Activated CD8-positive, alpha-beta T cell treated with anti-CD3 and anti-CD28 coated beads for 36 hours (primary cell): ENCODE measurements around the gene ZNF385B. TPM values are rescaled to one million over a fixed set of nuclear protein-coding genes. Genes with fewer than 3 reads are reported as not detected.

Source experiments
- ATAC-seq: fragments of 200-7000 bp; cut with Tn5 transposase; one replicate; pipeline ENCODE4 v1.10.0; 2021; ENCODE audit warnings: mild to moderate bottlenecking, moderate library complexity
- CTCF ChIA-PET: fragments of 350-600 bp; sonication (Branson Sonifier 250); formaldehyde crosslinking; loops from one replicate; lab custom pipeline; 2021; ENCODE audit warnings: antibody characterized with exemption; lab: Charles Lee
- POLR2A ChIA-PET: fragments of 350-600 bp; sonication (Branson Sonifier 250); formaldehyde crosslinking; loops from one replicate; lab custom pipeline; 2021; ENCODE audit warnings: antibody characterized with exemption; lab: Charles Lee
- DNase-seq: peaks from one replicate; pipeline ENCODE4 v3.0.0-alpha.2; 2020
- H3K27ac Mint-ChIP-seq: one replicate; pipeline ENCODE4 v1.8.0; 2021; ENCODE audit warnings: mild to moderate bottlenecking, mixed read lengths
- H3K27me3 Mint-ChIP-seq: one replicate; pipeline ENCODE4 v1.8.0; 2021; ENCODE audit warnings: mixed read lengths
- H3K36me3 Mint-ChIP-seq: one replicate; pipeline ENCODE4 v1.8.0; 2021; ENCODE audit warnings: low read depth, mixed read lengths
- H3K4me1 Mint-ChIP-seq: one replicate; pipeline ENCODE4 v1.8.0; 2021; ENCODE audit warnings: low read depth, mixed read lengths
- H3K4me3 Mint-ChIP-seq: one replicate; pipeline ENCODE4 v1.8.0; 2021; ENCODE audit warnings: mild to moderate bottlenecking, moderate library complexity, mixed read lengths
- H3K9me3 Mint-ChIP-seq: one replicate; pipeline ENCODE4 v1.8.0; 2021; ENCODE audit warnings: mixed read lengths
- CTCF ChIP-seq: fragments of 200-600 bp; IDR thresholded peaks from one replicate; pipeline ENCODE4 v1.8.0; 2022; ENCODE audit warnings: antibody characterized with exemption, mild to moderate bottlenecking
- intact Hi-C: fragments of 100-400 bp; cut with micrococcal nuclease; formaldehyde crosslinking; loops from one replicate; pipeline ENCODE4 v1.10.0; 2022
- total RNA-seq, 2 experiments: library from RNA; stranded (reverse); gene quantifications; one replicate each; pipeline ENCODE4 v1.2.3, GENCODE V29; 2021

The ZNF385B gene
- total RNA-seq, 2 experiments from 2014 or later = not detected

DNA sequence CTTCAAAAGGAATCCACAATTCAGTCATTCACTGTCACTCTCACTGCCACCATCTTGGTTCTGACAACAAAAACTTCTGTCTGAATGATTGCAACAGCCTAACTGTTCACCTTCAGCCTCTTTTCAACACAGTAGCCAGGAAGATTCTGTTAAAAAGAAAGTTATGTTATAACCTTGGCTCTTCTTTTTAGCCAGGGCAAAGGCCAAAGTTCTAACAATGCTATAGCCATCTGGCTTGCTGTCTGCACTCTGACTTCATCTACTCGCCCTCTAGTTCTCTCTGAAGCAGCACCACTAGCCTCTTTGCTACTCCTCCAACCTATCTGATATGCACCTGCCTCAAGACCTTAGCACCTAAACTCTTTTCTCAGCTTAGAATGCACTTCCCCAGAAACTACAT is 158.5 kb downstream of the ZNF385B start:
- peaks cover 2% of the 10 kb centered on the region for H3K27me3 Mint-ChIP-seq
- no peak overlapping the region for H3K27ac Mint-ChIP-seq
- no peaks in the 10 kb centered on the region for H3K9me3 Mint-ChIP-seq
- ATAC-seq (no peak), DNase-seq (no peak)
- POLR2A ChIA-PET = no interaction called here
- no peaks in the 10 kb centered on the region for H3K4me1 Mint-ChIP-seq
- no peak overlapping the region for H3K4me3 Mint-ChIP-seq
- CTCF ChIA-PET = no interaction called here
- H3K36me3 Mint-ChIP-seq = no peaks in the 10 kb centered on the region
- TF ChIP-seq CTCF = no peak
- intact Hi-C loops = no loop called here

- H3K9me3 Mint-ChIP-seq = no peaks in the 10 kb centered on the region
- no peak for ATAC-seq
- intact Hi-C loops = no loop called here
Observed at GRCh38 chr2:179701524-179702110, 159.8 kb downstream of the ZNF385B start.

GRCh38 chr2:179695486-179695885 is 165.9 kb downstream of the ZNF385B start:
- TF ChIP-seq CTCF = no peak
- ATAC-seq = no peak
- no peaks in the 10 kb centered on the region for H3K36me3 Mint-ChIP-seq

More at GRCh38 chr2:179701524-179702110, 159.8 kb downstream of the ZNF385B start:
- no peak overlapping the region for H3K27ac Mint-ChIP-seq
- no peak for TF ChIP-seq CTCF
- H3K27me3 Mint-ChIP-seq = peaks cover 2% of the 10 kb centered on the region
- CTCF ChIA-PET = no interaction called here
- no peak for DNase-seq
- no peaks in the 10 kb centered on the region for H3K4me1 Mint-ChIP-seq
- POLR2A ChIA-PET = interaction anchor here (0.5 kb wide), 1 partner anchor 74 kb away, joined by 4 read pairs; no protein-coding TSS in a partner anchor
- H3K4me3 Mint-ChIP-seq = no peak overlapping the region
- no peaks in the 10 kb centered on the region for H3K36me3 Mint-ChIP-seq

GRCh38 chr2:179694963-179695362 is 166.4 kb downstream of the ZNF385B start:
- DNase-seq (no peak), ATAC-seq (no peak)
- Mint-ChIP-seq H3K27me3 (no peaks in the 10 kb centered on the region), H3K27ac (no peak overlapping the region), H3K36me3 (no peaks in the 10 kb centered on the region), H3K4me3 (no peak overlapping the region), H3K4me1 (no peaks in the 10 kb centered on the region), H3K9me3 (no peaks in the 10 kb centered on the region)
- ChIA-PET POLR2A (no interaction called here), CTCF (no interaction called here)
- intact Hi-C loops = no loop called here
- TF ChIP-seq CTCF = no peak

More at GRCh38 chr2:179695486-179695885, 165.9 kb downstream of the ZNF385B start:
- intact Hi-C loops = no loop called here
- ChIA-PET POLR2A (no interaction called here), CTCF (no interaction called here)
- no peak for DNase-seq
- Mint-ChIP-seq H3K4me1 (no peaks in the 10 kb centered on the region), H3K27me3 (no peaks in the 10 kb centered on the region), H3K4me3 (no peak overlapping the region), H3K27ac (no peak overlapping the region), H3K9me3 (no peaks in the 10 kb centered on the region)

- no peak overlapping the region for H3K4me3 Mint-ChIP-seq
- ChIA-PET CTCF (no interaction called here), POLR2A (no interaction called here)
- ATAC-seq (no peak), DNase-seq (no peak)
- no peaks in the 10 kb centered on the region for H3K4me1 Mint-ChIP-seq
- H3K9me3 Mint-ChIP-seq = no peaks in the 10 kb centered on the region
- no peak for TF ChIP-seq CTCF
- no peak overlapping the region for H3K27ac Mint-ChIP-seq
- intact Hi-C loops = no loop called here
- H3K27me3 Mint-ChIP-seq = no peaks in the 10 kb centered on the region
- H3K36me3 Mint-ChIP-seq = no peaks in the 10 kb centered on the region
Observed at GRCh38 chr2:179692610-179693009, 168.8 kb downstream of the ZNF385B start.
